ENCODE results near the gene AGBL4.

The AGBL4 gene

DNA sequence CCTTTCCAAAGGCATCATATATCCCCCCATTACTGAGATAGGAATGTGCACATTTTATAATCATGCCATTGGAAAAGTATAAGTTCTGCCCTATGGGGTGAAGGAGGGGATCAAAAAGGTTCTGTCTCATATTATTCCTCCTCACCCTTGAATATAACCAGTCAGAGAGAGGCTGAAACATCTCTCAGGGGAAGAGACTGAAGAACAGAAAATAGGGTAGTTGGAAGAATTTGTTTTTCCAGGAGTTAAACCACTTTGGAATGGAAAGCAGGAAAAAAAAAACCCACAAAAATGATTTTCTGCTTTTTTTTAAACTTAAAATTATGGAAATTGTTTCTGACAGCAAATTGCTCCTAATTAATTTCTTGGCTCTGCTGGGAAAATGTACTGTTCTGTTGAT, 1194.3 kb downstream of the AGBL4 start:
- TF ChIP-seq ZFX (IDR thresholded peaks at IDR 0.05; ENCODE audit: borderline replicate concordance) (no peak), CTCF (IDR thresholded peaks at IDR 0.05) (no peak)
- no peak overlapping the region for H3K27ac ChIP-seq

GRCh38 chr1:48823168-48823567, 1200.6 kb downstream of the AGBL4 start:
- H3K27ac ChIP-seq, result no peak overlapping the region
- no peak for TF ChIP-seq ZFX (IDR thresholded peaks at IDR 0.05; ENCODE audit: borderline replicate concordance)
- no peak for TF ChIP-seq CTCF (IDR thresholded peaks at IDR 0.05)

GRCh38 chr1:48820491-48820890, 1203.3 kb downstream of the AGBL4 start:
- no peak overlapping the region for H3K27ac ChIP-seq
- no peak for TF ChIP-seq CTCF (IDR thresholded peaks at IDR 0.05)
- no peak for TF ChIP-seq ZFX (IDR thresholded peaks at IDR 0.05; ENCODE audit: borderline replicate concordance)

DNA sequence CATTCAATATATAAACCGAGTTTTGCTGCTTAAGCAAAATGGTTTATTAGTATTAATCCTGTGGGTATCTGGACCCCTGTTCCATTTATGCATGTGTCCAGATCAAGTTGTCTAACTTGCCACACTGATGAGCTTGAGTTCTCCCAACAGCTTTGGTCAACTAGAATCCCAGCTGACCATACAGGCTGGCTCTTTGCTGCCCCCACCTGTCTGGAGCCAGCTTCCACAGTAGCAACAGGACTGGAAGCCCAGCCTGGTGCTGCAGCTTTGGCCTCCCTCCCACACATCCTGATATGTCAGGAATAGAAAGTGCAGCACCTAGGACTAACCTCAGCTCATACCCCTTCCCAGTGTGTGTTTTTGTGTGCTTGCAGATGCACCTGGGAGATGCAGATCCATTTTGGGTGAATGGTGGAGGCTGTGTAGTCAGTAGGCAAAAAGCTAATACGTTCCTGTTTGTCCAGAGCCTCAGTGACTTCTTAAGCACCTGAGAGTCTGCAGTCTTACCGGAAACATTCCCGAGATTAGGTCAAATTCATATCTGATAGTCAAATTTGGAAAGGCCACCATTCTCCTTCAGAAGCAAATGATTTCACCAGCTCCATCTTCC, 1206.1 kb downstream of the AGBL4 start:
- TF ChIP-seq CTCF (IDR thresholded peaks at IDR 0.05), result peak; percentile 94
- no peak for TF ChIP-seq ZFX (IDR thresholded peaks at IDR 0.05; ENCODE audit: borderline replicate concordance)
- H3K27ac ChIP-seq, result no peak overlapping the region

- no peak for TF ChIP-seq ZFX (IDR thresholded peaks at IDR 0.05; ENCODE audit: borderline replicate concordance)
- TF ChIP-seq CTCF (IDR thresholded peaks at IDR 0.05), result no peak
- no peak overlapping the region for H3K27ac ChIP-seq
These were observed 1213.0 kb downstream of the AGBL4 start for GRCh38 chr1:48810740-48811139.

- no peak for TF ChIP-seq CTCF (IDR thresholded peaks at IDR 0.05)
- no peak for TF ChIP-seq ZFX (IDR thresholded peaks at IDR 0.05; ENCODE audit: borderline replicate concordance)
- H3K27ac ChIP-seq, result no peak overlapping the region
These were observed 1215.3 kb downstream of the AGBL4 start for GRCh38 chr1:48808496-48808895.

DNA sequence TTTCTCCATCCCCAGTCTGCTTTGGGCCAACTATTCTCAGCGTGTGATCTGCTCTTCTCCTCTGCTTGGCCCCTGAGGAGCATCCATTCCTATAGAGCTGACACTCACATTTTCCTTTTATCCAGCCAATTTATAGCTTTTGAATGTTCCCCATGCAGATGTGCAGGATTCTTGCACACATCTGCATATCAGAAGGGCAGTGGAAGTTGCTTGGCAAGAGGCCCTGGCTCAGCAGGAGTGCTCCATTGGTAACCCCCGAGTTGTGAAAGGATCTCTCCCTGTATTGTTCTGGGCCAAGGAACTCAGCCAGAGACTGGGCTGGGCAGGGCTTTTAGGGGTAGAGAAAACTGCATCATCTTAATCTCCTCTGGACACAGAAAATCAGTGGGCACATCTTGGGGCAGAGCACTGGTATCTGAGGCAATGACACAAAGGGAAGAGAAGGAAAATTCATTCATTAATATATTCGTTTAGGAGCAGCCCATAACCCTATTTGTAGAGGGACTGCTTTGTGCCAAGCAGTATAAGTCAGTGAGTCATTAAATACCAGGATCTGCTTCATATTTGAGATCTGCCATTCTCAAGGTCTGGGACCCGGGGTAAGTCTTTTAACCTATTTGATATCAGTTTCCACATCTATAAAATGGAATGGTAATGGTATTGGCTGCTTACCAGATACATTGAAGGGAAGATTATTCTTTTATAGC, 1216.0 kb downstream of the AGBL4 start:
- TF ChIP-seq ZFX (IDR thresholded peaks at IDR 0.05; ENCODE audit: borderline replicate concordance), result no peak
- TF ChIP-seq CTCF (IDR thresholded peaks at IDR 0.05), result no peak
- no peak overlapping the region for H3K27ac ChIP-seq

Measured in 22Rv1 (cell line).